ENCODE measurements around the gene SERPINA12.

DNA sequence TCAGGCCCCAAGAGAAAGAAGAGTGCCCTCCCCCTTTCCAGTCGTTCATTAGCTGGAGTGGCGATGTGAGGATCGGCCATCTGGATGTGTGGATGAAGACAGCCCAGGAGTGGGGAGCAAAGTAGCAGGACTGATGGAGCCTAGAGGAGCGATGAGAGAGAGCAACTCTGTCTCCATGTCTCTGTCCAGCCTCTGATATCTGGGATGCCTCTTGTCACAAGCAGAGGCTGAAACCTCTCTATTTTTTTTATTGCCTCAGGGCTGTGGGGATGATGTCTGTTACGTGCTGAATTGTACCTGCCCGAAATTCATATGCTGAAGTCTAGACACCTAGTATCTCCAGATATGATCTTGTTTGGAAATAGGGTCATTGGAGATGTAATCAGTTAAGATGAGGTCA lies 59.3 kb downstream of the SERPINA12 start:
- no peak for TF ChIP-seq RAD21 (IDR thresholded peaks at IDR 0.05)
- TF ChIP-seq, protein P1, sequence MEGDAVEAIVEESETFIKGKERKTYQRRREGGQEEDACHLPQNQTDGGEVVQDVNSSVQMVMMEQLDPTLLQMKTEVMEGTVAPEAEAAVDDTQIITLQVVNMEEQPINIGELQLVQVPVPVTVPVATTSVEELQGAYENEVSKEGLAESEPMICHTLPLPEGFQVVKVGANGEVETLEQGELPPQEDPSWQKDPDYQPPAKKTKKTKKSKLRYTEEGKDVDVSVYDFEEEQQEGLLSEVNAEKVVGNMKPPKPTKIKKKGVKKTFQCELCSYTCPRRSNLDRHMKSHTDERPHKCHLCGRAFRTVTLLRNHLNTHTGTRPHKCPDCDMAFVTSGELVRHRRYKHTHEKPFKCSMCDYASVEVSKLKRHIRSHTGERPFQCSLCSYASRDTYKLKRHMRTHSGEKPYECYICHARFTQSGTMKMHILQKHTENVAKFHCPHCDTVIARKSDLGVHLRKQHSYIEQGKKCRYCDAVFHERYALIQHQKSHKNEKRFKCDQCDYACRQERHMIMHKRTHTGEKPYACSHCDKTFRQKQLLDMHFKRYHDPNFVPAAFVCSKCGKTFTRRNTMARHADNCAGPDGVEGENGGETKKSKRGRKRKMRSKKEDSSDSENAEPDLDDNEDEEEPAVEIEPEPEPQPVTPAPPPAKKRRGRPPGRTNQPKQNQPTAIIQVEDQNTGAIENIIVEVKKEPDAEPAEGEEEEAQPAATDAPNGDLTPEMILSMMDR (IDR thresholded peaks at IDR 0.05; ENCODE audit: low read depth, low read length, missing input control): no peak
- no peak for TF ChIP-seq HNF4G (IDR thresholded peaks at IDR 0.05)
- TF ChIP-seq, protein P2, sequence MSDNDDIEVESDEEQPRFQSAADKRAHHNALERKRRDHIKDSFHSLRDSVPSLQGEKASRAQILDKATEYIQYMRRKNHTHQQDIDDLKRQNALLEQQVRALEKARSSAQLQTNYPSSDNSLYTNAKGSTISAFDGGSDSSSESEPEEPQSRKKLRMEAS (IDR thresholded peaks at IDR 0.05): no peak
- no peak for TF ChIP-seq TAF1 (conservative IDR thresholded peaks at IDR 0.05)
- TF ChIP-seq JUND (IDR thresholded peaks at IDR 0.05): no peak
- TF ChIP-seq, protein P3, sequence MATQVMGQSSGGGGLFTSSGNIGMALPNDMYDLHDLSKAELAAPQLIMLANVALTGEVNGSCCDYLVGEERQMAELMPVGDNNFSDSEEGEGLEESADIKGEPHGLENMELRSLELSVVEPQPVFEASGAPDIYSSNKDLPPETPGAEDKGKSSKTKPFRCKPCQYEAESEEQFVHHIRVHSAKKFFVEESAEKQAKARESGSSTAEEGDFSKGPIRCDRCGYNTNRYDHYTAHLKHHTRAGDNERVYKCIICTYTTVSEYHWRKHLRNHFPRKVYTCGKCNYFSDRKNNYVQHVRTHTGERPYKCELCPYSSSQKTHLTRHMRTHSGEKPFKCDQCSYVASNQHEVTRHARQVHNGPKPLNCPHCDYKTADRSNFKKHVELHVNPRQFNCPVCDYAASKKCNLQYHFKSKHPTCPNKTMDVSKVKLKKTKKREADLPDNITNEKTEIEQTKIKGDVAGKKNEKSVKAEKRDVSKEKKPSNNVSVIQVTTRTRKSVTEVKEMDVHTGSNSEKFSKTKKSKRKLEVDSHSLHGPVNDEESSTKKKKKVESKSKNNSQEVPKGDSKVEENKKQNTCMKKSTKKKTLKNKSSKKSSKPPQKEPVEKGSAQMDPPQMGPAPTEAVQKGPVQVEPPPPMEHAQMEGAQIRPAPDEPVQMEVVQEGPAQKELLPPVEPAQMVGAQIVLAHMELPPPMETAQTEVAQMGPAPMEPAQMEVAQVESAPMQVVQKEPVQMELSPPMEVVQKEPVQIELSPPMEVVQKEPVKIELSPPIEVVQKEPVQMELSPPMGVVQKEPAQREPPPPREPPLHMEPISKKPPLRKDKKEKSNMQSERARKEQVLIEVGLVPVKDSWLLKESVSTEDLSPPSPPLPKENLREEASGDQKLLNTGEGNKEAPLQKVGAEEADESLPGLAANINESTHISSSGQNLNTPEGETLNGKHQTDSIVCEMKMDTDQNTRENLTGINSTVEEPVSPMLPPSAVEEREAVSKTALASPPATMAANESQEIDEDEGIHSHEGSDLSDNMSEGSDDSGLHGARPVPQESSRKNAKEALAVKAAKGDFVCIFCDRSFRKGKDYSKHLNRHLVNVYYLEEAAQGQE (IDR thresholded peaks at IDR 0.05): no peak
- TF ChIP-seq SP1 (IDR thresholded peaks at IDR 0.05): no peak
- TF ChIP-seq, protein P4, sequence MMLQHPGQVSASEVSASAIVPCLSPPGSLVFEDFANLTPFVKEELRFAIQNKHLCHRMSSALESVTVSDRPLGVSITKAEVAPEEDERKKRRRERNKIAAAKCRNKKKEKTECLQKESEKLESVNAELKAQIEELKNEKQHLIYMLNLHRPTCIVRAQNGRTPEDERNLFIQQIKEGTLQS (IDR thresholded peaks at IDR 0.05): no peak
- TF ChIP-seq YY1 (IDR thresholded peaks at IDR 0.05): no peak
- TF ChIP-seq RXRA (IDR thresholded peaks at IDR 0.05): no peak
- TF ChIP-seq, protein P5, sequence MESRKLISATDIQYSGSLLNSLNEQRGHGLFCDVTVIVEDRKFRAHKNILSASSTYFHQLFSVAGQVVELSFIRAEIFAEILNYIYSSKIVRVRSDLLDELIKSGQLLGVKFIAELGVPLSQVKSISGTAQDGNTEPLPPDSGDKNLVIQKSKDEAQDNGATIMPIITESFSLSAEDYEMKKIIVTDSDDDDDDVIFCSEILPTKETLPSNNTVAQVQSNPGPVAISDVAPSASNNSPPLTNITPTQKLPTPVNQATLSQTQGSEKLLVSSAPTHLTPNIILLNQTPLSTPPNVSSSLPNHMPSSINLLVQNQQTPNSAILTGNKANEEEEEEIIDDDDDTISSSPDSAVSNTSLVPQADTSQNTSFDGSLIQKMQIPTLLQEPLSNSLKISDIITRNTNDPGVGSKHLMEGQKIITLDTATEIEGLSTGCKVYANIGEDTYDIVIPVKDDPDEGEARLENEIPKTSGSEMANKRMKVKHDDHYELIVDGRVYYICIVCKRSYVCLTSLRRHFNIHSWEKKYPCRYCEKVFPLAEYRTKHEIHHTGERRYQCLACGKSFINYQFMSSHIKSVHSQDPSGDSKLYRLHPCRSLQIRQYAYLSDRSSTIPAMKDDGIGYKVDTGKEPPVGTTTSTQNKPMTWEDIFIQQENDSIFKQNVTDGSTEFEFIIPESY (IDR thresholded peaks at IDR 0.05): no peak
- no peak for TF ChIP-seq NR2F2 (IDR thresholded peaks at IDR 0.05)
